Neutrophil (primary cell): ENCODE data around the gene STRN3.

Experiments
- H3K27ac ChIP-seq: fragments of 200-600 bp; sonication (generic); 2 replicates; pipeline ENCODE4 v1.5.1; 2016; ENCODE audit warnings: mild to moderate bottlenecking, moderate library complexity
- H3K27me3 ChIP-seq: fragments of 200-600 bp; sonication (generic); 2 replicates; pipeline ENCODE4 v1.6.0; 2016; ENCODE audit warnings: mild to moderate bottlenecking
- H3K36me3 ChIP-seq: fragments of 200-600 bp; sonication (generic); 2 replicates; pipeline ENCODE4 v1.5.1; 2017
- H3K4me1 ChIP-seq, 2 experiments: fragments of 200-600 bp in 1 of 2; sonication (generic) in 1 of 2; 1 replicate in 1 of 2; 2 replicates in 1 of 2; pipeline versions ENCODE4 v1.5.1 to v1.6.1; 2013 to 2016; ENCODE audit warnings: low read depth in 1 of 2, low read length in 1 of 2, mild to moderate bottlenecking in 1 of 2, moderate library complexity in 1 of 2; ENCODE audit not compliant: control insufficient read depth in 1 of 2, insufficient read depth in 1 of 2
- H3K4me3 ChIP-seq, 2 experiments: fragments of 200-600 bp in 1 of 2; sonication (generic) in 1 of 2; 1 replicate in 1 of 2; 2 replicates in 1 of 2; pipeline ENCODE4 v1.5.1; 2013 to 2016; ENCODE audit warnings: low read depth in 1 of 2, low read length in 1 of 2, mild to moderate bottlenecking in 1 of 2, moderate library complexity in 1 of 2
- H3K9me3 ChIP-seq: fragments of 200-600 bp; sonication (generic); 2 replicates; pipeline ENCODE4 v1.5.1; 2016
- TF ChIP-seq, protein P1 (sequence below): fragments of 200-600 bp; sonication (generic); IDR thresholded peaks from 2 replicates; pipeline ENCODE4 v1.5.1; 2016; ENCODE audit warnings: antibody characterized with exemption

STRN3 gene

DNA sequence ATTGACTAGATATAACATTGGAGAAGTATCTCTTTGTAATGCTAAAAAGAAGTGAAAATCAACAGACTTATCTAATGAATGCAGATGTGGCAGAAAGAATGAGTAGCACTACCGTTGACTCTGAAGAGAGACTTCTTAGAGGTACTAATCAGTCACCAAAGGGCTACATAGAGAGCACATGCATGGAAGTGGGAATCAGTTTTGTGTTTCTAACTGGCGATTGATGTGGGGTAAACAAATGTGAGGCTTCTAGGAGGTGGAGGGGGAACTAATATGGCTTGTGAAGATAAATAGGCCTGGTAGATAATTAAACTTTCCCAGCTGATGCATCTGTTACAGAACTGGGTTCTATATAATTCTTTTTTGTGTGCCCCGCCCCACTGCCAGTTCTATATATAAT is 141.3 kb downstream of the STRN3 start:
- Histone ChIP-seq H3K27ac (no peak overlapping the region), H3K36me3 (no peaks in the 10 kb centered on the region), H3K9me3 (no peaks in the 10 kb centered on the region), H3K4me1 (no peaks in the 10 kb centered on the region), H3K27me3 (no peaks in the 10 kb centered on the region), H3K4me3 (no peak overlapping the region)
- TF ChIP-seq, protein P1, sequence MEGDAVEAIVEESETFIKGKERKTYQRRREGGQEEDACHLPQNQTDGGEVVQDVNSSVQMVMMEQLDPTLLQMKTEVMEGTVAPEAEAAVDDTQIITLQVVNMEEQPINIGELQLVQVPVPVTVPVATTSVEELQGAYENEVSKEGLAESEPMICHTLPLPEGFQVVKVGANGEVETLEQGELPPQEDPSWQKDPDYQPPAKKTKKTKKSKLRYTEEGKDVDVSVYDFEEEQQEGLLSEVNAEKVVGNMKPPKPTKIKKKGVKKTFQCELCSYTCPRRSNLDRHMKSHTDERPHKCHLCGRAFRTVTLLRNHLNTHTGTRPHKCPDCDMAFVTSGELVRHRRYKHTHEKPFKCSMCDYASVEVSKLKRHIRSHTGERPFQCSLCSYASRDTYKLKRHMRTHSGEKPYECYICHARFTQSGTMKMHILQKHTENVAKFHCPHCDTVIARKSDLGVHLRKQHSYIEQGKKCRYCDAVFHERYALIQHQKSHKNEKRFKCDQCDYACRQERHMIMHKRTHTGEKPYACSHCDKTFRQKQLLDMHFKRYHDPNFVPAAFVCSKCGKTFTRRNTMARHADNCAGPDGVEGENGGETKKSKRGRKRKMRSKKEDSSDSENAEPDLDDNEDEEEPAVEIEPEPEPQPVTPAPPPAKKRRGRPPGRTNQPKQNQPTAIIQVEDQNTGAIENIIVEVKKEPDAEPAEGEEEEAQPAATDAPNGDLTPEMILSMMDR: no peak

DNA sequence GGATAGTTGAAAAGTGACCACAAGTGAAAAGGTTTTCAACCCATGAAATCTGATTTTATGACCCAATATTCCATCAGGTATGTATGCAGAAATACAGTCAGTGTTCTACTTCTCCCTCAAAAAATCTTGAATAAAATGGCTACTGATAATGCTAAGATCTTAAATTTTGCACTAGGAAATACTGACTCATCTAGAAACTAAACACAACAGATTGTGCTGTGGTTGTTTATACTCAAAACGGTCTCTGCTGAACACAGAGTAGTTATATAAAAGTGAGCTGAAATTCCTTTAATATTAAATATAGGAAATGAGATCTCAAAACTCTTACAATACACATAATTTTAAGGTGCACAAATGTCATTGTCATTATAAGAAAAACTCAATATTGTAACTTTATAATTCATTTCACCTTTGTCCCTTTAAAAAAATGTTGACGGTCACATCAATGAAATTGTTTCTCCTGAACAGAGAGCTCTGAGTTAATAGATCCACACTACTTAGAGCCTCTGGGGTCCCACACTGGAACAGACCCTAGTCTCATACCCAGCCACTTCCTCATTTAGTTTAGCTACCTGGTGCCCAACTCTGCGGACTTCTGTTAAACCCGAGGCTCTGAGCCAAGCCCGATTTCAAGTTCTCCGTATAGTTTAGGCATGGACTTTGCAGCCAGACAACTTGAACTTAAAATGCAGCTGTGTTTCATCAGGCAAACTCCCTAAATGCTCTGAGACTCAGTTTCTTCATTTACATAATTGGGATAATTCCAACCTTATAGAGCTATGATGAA is 142.5 kb downstream of the STRN3 start:
- TF ChIP-seq, protein P1: no peak
- Histone ChIP-seq H3K27ac (no peak overlapping the region), H3K4me1 (no peaks in the 10 kb centered on the region), H3K27me3 (peaks cover under 1% of the 10 kb centered on the region), H3K36me3 (no peaks in the 10 kb centered on the region), H3K9me3 (no peaks in the 10 kb centered on the region), H3K4me3 (no peak overlapping the region)

DNA sequence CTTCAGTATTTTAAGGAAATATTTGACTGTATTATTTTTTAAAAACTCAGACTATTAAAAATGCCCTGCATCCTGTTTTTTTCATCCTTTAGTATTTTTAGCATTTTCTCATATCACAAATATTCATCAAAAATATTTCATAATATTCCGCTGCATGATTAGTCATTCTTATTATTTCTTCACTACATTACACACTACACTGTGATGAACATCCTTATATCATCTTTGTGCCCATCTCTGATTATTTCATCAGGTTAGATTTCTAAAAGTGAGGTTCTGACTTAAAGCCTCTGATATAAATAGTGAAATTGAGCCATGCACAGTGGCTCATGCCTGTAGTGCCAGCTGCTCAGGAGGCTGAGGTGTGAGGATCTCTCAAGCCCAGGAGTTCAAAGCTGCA is 143.7 kb downstream of the STRN3 start:
- H3K27ac ChIP-seq: no peak overlapping the region
- TF ChIP-seq, protein P1: no peak
- H3K4me3 ChIP-seq: no peak overlapping the region
- H3K36me3 ChIP-seq: no peaks in the 10 kb centered on the region
- no peaks in the 10 kb centered on the region for H3K9me3 ChIP-seq
- H3K27me3 ChIP-seq: peaks cover 13% of the 10 kb centered on the region
- no peaks in the 10 kb centered on the region for H3K4me1 ChIP-seq

DNA sequence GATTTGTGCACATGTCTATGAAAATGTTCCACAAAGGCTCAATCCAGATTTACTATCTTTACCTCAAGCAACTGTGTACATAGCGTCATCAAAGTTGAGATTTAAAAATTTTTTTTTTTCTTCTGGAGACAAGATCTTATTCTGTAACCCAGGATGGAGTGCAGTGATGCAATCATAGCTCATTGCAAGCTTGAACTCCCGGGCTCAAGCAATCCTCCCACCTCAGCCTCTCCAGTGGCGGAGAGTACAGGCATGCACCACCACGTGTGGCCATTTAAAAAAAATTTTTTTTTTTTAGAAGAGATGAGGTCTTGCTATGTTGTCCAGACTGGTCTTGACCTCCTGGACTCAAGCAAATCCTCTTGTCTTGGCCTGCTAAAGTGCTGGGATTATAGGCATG is 149.5 kb downstream of the STRN3 start:
- peaks cover 71% of the 10 kb centered on the region for H3K27me3 ChIP-seq

DNA sequence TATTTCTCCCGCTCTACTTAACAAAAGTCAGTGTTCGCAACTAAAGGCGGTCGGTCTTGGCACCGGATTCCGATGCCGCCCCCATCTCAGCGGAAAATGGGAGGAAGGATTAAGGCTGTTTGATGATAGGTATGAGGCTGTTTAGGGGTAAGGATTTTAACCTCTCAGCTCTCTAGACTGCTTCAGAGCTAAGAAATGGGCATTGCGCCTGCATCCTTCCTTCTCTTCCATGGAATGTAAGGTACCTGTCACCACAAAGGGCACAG is 150.5 kb downstream of the STRN3 start:
- Histone ChIP-seq H3K9me3 (no peaks in the 10 kb centered on the region), H3K4me3 (no peak overlapping the region), H3K36me3 (no peaks in the 10 kb centered on the region), H3K27me3 (peaks cover 80% of the 10 kb centered on the region), H3K4me1 (peaks cover 12 to 21% of the 10 kb centered on the region in 2 experiments), H3K27ac (no peak overlapping the region)
- TF ChIP-seq, protein P1: no peak

More for the DNA sequence above, 149.5 kb downstream of the STRN3 start:
- Histone ChIP-seq H3K27ac (no peak overlapping the region), H3K9me3 (no peaks in the 10 kb centered on the region), H3K4me1 (peaks cover 12 to 21% of the 10 kb centered on the region in 2 experiments), H3K36me3 (no peaks in the 10 kb centered on the region), H3K4me3 (no peak overlapping the region)
- TF ChIP-seq, protein P1: no peak
